ENCODE measurements around the gene B4GALNT4.
"Not testable (repeated sequence)": the region's sequence is repeated elsewhere in the genome, so short reads cannot be mapped to it uniquely, and the experiment has no call there.

The B4GALNT4 gene, protein sequence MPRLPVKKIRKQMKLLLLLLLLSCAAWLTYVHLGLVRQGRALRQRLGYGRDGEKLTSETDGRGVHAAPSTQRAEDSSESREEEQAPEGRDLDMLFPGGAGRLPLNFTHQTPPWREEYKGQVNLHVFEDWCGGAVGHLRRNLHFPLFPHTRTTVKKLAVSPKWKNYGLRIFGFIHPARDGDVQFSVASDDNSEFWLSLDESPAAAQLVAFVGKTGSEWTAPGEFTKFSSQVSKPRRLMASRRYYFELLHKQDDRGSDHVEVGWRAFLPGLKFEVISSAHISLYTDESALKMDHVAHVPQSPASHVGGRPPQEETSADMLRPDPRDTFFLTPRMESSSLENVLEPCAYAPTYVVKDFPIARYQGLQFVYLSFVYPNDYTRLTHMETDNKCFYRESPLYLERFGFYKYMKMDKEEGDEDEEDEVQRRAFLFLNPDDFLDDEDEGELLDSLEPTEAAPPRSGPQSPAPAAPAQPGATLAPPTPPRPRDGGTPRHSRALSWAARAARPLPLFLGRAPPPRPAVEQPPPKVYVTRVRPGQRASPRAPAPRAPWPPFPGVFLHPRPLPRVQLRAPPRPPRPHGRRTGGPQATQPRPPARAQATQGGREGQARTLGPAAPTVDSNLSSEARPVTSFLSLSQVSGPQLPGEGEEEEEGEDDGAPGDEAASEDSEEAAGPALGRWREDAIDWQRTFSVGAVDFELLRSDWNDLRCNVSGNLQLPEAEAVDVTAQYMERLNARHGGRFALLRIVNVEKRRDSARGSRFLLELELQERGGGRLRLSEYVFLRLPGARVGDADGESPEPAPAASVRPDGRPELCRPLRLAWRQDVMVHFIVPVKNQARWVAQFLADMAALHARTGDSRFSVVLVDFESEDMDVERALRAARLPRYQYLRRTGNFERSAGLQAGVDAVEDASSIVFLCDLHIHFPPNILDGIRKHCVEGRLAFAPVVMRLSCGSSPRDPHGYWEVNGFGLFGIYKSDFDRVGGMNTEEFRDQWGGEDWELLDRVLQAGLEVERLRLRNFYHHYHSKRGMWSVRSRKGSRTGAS

DNA sequence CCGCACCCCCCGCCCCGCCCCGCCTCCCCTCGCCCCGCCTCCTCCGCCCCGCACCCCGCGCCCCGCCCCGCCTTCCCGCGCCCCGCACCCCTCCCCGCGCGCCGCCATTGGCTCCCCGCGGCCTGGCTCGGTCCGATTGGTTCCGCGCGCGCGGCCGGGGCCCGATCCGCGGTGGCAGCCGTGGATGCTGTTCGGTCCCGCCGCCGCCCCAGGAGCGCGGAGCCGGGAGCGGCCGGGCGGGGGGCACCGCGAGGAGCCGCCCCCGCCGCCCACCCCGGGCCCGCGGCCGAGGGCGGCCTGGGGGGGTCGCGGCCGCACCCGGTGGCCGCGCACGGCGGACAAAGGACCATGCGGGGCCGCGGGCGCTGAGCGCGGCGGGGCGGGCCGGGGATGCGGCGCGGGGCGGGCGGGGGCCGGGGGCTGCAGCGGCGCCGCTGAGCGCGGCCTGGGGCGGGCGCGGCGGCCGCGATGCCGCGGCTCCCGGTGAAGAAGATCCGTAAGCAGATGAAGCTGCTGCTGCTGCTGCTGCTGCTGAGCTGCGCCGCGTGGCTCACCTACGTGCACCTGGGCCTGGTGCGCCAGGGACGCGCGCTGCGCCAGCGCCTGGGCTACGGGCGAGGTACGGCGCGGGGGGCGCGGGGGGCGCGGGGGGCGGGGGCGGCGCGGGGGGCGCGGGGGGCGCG, at the start of gene B4GALNT4:
B4GALNT4 (plus strand) TSS at position 164 of the 683 bp plus-strand sequence; CDS start at position 469, 305 bp downstream.
- peak in 1 of 3 experiments; percentile 30 for DNase-seq (ENCODE audit: low read depth in 3 of 3)

- DNase-seq (ENCODE audit: low read depth in 3 of 3), result not testable (repeated sequence)
Observed at GRCh38 chr11:319888-320273, 49.4 kb upstream of the B4GALNT4 start.

GRCh38 chr11:324156-324555, 45.1 kb upstream of the B4GALNT4 start:
- no peak for DNase-seq (ENCODE audit: low read depth in 3 of 3)

DNA sequence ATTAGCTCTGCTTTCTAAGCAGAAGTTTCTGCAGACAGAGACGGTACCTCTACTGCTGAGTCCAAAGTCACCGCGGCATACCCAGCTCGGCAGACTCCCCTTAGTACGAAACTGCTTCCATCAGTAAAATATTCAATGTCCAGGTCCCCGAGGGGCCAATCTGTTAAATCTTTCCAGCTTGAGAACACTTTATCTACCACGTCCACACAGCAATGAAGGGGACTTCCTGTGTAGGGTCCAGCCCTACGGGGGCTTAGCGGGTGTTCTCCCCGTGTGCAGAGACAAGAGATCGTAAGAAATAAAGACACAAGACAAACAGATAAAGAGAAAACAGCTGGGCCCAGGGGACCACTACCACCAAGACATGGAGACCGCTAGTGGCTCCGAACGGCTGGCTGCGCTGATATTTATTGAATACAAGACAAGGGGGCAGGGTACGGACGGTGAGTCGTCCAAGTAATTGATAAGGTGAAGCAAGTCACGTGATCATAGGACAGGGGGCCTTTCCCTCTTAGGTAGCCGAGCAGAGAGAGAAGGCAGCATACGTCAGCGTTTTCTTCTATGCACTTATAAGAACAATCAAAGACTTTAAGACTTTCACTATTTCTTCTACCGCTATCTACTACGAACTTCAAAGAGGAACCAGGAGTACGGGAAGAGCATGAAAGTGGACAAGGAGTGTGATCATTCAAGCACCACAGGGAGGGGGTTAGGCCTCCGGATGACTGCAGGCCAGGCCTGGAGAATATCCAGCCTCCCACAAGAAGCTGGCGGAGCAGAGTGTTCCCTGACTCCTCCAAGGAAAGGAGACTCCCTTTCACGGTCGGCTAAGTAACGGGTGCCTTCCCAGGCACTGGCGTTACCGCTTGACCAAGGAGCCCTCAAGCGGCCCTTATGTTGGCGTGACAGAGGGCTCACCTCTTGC, 44.4 kb upstream of the B4GALNT4 start:
- DNase-seq (ENCODE audit: low read depth in 3 of 3), result not testable (repeated sequence)

DNA sequence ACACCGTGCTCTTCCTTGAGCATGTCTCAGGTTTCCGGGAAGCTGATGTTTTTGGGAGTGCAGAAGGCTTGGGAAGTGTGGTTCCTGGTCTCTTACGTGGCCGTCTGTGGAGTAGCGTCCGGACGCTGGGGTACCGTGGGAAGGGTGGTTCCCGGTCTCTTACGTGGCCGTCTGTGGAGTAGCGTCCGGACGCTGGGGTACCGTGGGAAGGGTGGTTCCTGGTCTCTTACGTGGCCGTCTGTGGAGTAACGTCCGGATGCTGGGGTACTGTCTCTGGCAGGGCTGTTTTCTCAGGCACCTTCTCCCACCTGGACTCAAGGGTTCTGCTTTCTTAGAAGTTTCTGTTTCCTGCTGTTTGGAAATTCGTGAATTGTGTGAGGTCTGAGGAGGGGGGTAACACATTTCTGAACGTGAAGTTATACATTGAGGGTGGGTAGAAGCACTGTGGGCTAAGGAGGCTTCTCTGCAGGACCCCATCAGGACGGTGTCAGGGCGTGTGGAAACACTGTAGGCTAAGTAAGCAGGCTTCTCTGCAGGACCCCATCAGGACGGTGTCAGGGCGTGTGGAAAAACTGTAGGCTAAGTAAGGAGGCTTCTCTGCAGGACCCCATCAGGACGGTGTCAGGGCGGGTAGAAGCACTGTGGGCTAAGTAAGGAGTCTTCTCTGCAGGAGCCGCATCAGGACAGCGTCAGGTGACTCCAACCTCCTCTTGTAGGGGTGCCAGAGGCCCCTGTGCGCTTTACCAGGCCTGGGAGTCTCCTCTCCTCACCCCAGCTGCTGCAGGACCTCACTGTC, 43.3 kb upstream of the B4GALNT4 start:
- no peak for DNase-seq (ENCODE audit: low read depth in 3 of 3)

DNA sequence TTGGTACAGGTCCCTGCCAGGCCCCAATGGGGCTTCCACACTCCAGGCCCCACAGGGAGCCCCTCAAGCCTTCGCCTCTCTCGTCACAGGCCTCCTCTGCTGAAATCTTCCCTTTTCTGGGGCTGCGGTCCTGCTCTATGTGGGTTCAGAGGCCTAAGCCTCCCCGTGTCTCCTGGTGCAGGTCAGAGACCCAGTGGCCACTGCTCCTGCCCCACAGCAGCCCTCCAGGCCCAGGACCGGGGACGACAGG, 42.8 kb upstream of the B4GALNT4 start:
- no peak for DNase-seq (ENCODE audit: low read depth in 3 of 3)

DNA sequence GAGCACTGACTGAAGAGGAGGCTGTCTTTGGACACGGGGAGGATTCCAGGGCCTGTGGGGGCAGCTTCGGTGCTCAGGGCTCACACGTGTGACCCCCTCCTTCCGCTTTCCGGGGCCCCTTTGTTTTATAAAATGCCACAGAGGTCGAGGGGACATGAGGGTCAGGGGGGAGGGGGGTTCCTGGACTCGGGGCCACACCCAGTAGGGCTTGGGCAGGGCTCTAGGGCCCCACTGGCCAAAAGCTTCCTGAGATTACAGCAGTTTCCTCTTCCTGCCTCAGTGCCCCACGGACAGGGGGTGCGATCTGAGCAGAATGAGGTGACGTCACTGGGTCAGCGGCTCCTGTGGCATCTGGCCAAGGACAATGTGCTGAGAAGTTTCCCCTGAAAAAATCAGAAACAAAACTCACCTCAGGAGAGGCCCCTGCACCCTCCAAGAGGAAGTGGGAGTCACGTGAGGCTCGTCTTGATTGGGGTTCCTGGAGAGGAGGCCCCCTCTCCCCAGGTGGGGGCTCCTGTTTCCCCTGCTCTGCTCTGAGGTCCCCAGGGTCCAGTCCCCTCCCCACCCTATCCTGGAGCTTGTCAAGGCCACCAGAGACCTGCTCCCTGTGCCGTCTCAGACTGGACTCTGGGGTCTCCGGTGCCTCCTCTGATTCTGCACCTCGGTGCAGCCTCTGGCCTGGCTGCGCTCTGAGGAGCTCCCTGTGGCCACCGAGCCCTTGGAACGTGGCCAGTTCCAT, 42.3 kb upstream of the B4GALNT4 start:
- peak in 1 of 3 experiments; percentile 73 for DNase-seq (ENCODE audit: low read depth in 3 of 3)

DNA sequence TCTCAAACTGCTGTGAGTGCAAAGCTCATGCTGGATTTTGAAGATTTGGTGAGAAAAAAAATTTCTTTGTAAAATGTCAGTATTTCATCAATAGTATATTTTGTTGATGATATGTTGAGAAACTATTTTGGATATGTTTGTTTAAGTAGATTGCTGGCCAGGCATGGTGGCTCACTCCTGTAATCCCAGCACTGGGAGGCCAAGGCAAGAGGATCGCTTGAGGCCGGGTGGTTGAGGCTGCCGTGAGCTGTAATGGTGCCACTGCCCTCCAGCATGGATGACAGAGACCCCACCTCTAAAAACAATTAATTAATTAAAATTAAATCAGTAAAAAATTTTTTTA, 41.7 kb upstream of the B4GALNT4 start:
- DNase-seq (ENCODE audit: low read depth in 3 of 3), result no peak

GRCh38 chr11:328012-328411, 41.3 kb upstream of the B4GALNT4 start:
- no peak for DNase-seq (ENCODE audit: low read depth in 3 of 3)

- not testable (repeated sequence) for DNase-seq (ENCODE audit: low read depth in 3 of 3)
Observed at GRCh38 chr11:328516-329100, 40.7 kb upstream of the B4GALNT4 start.

DNA sequence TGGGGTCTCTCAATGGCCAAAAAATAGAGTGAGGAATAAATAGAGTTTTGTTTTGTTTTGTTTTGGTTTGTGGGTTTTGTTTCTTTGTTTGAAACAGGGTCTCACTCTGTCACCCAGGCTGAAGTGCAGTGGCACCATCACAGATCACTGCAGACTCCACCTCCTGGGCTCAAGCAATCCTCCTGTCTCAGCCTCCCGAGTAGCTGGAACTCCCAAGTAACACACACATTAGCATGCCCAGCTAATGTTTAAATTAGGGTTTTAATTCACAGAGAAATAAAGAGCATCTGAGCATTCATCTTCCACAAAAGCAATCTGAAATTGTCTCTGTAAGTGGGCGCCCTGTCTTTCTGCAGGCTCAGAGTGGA, 39.4 kb upstream of the B4GALNT4 start:
- no peak for DNase-seq (ENCODE audit: low read depth in 3 of 3)

- no peak for DNase-seq (ENCODE audit: low read depth in 3 of 3)
Observed at GRCh38 chr11:330307-330693, 39.0 kb upstream of the B4GALNT4 start.

GRCh38 chr11:330694-331357, 38.5 kb upstream of the B4GALNT4 start:
- DNase-seq (ENCODE audit: low read depth in 3 of 3), result no peak

DNA sequence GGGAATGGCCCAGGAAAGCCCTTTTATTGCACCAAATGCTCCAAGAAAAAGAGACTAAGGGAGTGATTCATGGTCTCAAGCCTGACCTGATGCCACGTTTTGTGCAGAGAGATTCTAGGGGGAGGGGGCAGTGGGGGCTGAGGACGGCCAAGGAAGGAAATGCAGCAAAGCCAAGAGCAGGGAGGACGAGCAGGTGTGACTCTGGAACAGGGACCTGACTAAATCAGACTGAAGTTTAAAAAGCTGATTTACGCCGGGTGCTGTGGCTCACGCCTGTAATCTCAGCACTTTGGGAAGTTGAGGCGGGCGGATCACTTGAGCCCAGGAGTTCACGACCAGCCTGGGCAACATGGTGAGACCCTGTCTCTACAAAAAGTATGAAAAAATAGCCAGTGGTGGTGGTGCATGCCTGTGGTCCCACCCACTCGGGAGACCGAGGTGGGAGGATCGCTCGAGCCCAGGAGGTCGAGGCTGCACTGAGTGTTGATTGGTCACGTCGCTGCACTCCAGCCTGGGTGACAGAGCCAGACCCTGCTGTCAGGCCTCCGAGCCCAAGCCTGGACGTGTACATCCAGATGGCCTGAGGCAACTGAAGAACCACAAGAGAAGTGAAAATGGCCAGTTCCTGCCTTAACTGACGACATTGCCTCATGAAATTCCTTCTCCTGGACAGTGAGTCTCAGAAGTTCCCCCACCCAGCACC, 37.8 kb upstream of the B4GALNT4 start:
- DNase-seq (ENCODE audit: low read depth in 3 of 3), result no peak

DNA sequence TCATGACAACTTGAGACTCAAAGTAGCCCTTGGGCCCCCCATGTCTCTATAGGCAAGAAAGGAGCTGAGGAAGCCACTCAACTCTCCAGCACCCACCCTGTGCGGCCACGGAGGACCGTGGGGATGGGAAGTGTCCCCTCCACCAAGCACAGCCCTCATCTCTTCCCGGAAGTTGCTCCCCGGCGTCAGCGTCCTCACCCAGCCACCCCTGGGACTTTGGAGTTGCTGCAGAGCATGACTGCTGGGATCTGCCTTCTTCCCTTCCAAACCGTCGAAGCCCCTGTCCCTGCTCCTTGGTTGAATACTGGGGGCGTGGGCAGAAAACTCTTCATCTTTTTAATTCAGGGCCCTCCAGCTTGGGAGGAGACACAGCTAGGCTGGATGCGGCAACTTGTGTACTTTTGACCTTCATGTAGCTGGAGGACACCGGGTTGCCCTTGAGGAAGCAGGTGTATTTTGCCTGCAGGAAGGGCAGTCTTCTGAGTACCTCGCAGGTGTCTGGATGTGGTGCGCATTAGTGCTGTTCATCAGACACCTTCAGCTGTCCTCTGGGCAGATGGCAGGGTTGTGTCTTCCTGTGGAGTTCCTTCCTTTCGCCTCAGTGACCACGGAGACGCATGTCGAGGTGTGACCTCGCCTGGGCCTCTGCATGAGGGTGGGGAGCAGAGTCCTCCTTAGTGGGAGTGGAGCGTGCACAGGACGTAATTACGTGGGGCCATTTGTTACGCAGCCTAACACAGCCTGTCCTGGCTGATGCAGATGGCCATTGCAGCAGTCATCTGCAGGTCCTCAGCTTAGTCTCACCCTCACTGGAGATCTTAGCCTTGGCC, 36.4 kb upstream of the B4GALNT4 start:
- no peak for DNase-seq (ENCODE audit: low read depth in 3 of 3)

- not testable (repeated sequence) for DNase-seq (ENCODE audit: low read depth in 3 of 3)
Observed at GRCh38 chr11:333616-334263, 35.6 kb upstream of the B4GALNT4 start.

Measured in stimulated activated CD4-positive, alpha-beta T cell treated with anti-CD3 and anti-CD28 coated beads, TNF-alpha, amount 100 ng/mL, for 24 hours (primary cell).